Muscle of arm (tissue), 12 donors: ENCODE measurements around the gene GPR22. TPM values are rescaled to one million over a fixed set of nuclear protein-coding genes. Genes with fewer than 3 reads are reported as not detected.

Experiments used
- DNase-seq: peaks from one replicate; pipeline ENCODE4 v3.0.0-alpha.2; 2013
- polyA plus RNA-seq, 12 donors: library from polyadenylated mRNA; unstranded; fragments of 120-200 nt; gene quantifications; one replicate each; pipeline ENCODE4 v1.2.1, GENCODE V29; 2013; ENCODE audit not compliant: insufficient read length in 12 of 12

The GPR22 gene
- polyA plus RNA-seq, 12 donors: 0.07 to 0.29 (median 0.15) TPM; not detected in 5

DNA sequence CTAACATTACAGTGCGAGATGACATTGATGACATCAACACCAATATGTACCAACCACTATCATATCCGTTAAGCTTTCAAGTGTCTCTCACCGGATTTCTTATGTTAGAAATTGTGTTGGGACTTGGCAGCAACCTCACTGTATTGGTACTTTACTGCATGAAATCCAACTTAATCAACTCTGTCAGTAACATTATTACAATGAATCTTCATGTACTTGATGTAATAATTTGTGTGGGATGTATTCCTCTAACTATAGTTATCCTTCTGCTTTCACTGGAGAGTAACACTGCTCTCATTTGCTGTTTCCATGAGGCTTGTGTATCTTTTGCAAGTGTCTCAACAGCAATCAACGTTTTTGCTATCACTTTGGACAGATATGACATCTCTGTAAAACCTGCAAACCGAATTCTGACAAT lies 4.3 kb downstream of the GPR22 start:
- no peak for DNase-seq

DNA sequence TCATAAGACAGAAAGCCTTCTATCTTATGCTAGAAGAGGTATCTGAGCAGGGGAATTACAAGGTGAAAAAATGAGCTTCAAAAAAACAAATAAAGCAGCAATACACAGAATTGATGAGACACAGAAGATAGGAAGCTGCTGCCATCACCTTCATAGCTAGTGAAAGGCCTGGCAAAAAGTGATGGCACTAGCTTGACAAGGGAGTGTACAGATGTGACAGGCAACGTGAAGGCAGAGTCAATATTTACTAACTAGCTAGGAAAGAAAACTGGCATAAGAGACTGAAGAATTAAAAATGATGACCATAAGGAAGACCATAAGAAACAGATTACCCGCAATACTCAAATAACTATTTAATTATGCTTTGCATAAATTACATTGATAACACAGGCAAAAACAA lies 9.4 kb downstream of the GPR22 start:
- DNase-seq: no peak

DNA sequence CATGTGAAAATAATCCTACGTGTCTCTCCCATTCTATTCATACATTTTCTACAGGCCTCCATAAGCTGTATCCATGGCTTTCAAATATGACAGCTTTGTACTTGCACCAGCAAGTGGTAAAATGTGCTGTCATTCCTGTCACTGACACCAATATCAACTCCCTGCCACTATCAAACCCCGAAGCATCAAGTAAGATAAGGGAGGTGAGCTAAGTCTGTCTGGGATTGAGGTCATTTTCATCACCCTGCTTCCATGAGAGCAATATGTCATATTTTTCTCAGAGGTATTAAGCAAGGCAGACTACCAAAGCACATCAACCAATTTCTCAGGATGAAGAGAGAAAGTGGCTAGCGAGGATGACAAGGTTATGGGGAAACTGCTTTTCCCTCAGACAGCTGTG lies 11.1 kb downstream of the GPR22 start:
- DNase-seq: no peak

DNA sequence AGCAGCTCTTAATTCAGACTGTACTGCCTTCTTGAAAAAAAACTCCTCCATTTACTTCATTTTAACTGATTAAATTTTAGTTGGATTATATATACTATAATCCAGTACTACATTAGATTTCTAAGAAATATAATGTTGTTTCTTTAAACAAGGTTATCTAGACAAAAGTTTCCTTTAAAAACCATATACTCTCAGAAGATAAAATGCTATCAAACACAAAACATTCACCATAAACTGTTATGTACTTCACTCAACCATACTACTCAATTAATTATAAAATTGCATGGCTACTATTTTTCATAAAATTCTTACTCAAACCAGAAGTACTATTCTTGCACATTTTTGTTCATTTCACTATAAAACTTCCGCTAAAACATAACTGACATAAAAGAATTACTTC lies 12.7 kb downstream of the GPR22 start:
- DNase-seq: no peak

DNA sequence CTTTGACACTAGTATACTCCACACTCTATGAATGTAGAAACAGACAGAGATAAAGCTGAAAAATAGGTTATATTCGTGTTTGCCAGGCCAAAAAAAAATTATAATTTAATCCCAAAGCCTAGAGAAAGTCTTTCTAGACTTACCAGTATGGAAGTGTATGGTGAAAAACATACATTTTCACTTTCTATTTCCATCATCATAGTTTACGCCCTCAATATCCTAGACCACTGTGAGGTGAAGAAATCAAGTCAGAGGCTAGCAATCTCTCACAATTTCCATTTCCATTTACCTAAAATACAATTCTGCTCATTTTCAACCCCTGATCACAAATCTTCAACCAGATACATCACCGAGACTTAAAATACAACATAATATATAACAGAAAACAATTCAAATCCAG lies 16.2 kb downstream of the GPR22 start:
- no peak for DNase-seq

DNA sequence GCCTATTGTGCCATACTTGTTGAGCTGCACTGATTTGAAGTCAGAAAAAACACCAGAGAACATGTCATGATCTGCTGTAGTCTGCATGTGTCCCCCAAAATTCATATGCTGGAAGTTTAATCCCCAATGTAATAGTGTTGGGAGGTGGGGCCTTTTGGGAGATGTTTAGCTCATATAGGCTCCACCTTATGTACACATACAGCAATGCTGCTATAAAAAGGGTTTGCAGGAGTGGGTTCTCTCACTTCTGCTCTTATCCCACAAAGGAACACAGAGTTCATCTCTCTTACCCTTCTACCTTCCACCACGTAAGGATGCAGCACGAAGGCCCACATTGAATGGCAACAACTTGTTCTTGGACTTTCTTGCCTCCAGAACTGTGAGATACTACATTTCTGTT lies 23.0 kb downstream of the GPR22 start:
- no peak for DNase-seq

DNA sequence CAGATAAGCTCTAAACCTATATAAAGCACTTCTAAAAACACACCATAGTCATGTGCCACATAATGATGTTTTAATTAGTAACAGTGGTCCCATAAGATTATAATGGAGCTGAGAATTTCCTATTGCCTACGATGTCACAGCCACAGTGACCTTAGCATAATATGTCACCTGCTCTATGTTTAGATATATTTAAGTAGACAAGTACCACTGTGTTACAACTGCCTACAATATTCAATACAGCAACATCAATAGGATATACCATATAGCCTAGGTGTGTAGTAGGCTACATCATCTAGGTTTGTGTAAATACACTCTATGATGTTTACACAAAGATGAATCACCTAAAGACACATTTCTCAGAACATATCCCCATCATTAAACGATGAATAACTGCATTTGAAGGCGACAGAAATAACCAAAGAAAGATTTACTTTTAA lies 24.5 kb downstream of the GPR22 start:
- DNase-seq: no peak

DNA sequence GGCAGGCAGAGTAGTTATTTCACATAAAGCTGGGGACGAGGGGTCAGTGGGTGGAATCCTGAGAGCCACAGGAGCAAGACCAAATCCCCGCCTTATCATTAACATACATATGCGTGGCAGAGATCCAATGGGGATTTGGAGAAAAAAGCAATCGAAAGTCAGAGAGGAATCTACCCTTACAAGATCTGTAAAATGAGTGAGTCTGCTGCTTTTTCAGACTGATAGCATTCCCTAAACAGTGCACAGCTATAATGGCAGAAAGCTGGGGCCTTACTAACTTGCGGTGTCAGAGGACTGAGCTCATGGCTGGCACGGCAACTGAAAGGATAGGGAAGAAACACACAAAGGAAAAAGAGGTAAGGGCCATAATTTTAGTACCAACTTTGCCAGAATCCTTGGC lies 25.0 kb downstream of the GPR22 start:
- DNase-seq: no peak

DNA sequence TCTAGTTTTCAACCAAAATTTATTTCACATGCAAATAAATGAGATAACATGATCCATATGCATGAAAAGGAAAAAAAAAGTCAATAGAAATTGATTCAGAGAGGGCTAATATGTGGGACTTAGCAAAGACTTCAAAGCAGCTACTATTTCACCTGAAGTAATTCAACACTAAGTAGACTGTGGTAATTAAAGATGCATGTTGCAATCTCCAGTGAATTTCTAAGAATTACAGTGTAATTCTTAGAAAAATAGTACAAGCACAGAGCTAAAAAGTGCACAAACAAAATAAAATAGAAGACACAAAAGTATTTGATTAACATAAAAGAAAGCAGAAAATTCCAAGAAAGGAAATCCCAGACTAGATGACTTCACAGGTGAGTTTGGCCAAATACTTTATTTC lies 25.7 kb downstream of the GPR22 start:
- no peak for DNase-seq

DNA sequence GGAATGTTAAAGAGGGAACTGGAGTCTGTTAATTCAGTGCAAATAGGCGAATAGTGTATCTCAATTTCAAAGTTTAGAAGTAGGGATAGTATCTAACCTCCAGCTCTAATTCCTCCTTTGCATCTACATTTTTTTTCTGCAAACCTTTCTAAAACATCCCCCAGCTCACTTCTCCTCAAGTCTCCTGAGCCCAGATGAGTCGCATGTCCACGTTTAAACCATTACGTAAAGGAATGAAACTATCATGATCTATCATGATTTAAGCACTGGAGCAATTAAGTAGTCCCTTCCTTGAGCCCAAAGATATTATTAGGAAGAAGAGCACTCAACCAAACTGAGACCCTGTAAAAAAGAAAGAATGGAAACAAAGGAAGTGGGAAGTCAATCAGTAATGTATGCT lies 29.9 kb downstream of the GPR22 start:
- DNase-seq: no peak

DNA sequence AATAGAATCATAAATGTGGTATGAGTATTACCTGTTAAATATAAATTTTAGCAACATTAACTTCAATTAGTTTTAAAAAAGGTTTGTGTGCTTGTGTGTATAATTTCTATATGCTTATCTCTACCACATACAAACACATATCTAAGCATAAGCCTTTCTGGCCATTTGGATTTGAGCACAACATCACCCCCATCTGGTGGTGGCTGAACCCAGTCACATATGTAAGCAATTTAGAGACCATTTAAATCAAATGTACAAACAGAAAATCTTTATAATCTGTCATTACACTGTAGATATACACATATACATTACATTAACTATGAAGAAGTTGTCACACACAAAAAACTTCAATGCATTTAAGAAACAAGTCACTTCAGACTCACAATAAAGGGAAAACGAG lies 31.7 kb downstream of the GPR22 start:
- DNase-seq: no peak

DNA sequence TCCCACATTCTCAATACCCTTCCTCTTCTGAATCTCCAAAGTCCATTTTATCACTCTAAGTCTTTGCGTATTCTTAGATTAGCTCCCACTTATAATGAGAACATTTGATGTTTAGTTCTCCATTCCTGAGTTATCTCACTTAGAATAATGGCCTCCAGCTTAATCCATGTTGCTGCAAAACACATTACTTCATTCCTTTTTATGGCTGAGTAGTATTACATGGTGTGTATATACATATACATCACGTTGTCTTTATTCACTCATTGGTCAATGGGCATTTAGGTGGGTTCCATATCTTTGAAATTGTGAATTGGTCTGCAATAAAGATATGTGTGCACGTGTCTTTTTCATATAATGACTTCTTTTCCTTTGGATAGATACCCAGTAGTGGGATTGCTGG lies 32.3 kb downstream of the GPR22 start:
- no peak for DNase-seq

DNA sequence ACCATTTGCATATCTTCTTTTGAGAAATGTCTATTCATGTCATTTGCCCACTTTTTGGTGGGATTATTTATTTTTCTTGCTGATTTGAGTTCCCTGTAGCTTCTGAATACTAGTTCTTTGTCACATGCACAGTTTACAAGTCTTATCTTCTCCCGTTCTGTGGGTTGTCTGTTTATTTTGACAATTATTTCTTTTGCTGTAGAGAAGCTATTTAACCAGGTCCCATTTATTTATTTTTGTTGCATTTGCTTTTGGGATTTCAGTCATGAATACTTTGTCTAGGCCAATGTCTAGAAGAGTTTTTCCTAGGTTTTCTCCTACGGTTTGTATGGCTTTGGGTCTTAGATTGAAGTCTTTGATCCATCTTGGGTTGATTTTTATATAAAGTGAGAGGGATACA lies 32.9 kb downstream of the GPR22 start:
- DNase-seq: no peak

DNA sequence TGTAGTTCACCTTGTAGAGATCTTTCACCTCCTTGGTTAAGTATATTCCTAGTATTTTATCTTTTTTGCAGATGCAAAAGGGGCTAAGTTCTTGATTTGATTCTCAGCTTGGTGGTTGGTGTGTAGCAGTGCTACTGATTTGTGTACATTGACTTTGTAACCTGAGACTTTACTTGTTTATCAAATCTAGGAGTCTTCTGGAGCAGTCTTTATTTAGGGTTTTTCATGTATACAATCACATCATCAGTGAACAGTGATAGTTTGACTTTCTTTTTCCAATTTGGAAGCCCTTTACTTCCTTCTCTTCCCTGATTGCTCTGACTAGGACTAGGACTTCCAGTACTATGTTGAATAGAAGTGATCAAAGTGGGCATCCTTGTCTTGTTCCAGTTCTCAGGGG lies 33.8 kb downstream of the GPR22 start:
- no peak for DNase-seq

DNA sequence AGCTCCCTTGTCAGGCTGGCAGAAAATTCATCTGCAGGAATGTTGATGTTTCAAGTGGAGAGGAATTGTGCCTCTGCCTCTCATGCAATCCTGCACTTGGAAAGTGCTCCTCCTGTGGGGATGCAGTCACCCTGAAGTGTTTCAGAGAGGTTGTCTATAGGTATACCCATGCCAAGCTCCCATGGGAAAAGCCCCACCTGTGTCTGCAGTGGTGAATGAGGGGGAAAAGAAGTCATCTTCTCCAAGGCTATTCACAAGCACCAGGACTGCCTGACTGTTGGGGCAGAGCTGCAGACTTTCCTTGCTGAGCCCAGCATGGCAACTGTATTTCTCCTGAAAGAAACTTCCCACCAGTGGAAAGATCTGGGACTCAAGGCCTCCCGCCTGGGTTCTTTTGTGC lies 35.5 kb downstream of the GPR22 start:
- DNase-seq: no peak

DNA sequence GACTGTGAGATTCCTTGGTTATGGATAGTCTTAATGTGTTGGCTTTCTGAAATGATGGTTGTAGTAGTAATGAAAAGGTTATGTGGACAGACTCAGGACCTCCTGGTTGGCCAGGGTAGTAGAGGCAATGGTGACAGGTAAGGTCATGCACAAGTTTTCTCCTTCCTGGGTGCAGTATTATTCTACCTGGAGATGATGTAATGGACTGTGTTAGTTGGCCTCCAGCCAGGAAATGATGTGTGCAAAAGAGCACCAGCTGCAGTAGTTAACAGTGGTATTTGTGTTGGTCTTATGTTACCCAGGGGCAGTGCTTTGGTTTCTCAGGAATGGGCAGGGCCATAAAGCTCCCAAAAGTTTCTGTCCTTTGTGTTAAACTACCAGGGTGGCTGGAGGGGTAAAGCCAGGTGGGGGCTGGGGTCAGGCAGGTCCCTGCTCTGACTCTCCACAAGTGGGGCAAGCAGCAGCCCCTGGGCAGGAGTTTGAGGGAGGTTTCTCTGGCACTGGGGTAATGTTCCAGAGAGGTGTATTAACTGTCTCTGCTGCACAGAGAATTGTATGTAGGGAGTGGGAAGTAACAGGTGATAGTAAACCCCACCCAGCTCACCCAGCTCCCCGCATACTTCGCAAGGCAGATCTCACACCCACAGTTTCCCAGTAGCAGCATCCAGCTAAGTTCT lies 36.3 kb downstream of the GPR22 start:
- DNase-seq: no peak

DNA sequence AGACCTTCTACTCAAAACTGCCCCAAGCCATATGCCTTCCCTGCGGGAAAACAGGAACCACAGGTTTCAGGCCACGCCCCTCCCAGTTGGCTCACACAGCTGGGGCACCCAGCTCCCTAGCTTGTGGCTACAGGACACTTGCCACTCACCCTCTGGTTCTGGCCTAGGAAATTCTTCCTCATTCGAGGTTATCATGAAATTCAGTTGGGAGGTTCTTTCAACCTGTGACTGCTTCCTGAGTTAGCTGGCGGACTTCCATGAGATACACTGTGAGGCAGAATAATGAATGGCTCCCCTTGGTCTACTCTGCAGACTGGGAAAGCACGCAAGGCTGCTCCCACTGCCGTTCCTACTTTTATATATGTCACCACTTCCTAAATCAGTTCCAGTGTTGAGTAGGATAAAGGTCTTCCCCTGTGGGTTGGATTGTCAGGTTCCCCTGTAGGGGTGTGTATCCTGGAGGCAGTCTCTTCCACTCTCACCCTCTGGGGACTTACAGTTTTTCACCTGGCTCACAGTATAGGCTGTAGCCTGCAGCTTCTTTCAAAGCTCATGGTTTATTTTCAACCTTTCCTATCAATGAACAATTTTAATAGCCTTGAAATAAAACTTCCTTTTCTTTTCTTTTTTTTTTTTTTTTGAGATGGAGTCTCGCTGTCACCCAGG lies 37.0 kb downstream of the GPR22 start:
- no peak for DNase-seq

Other genes with a start within 250 kb of the GPR22 start
- gene COG5, start 93.9 kb downstream of the GPR22 start, polyA plus RNA-seq: 10 to 100 TPM in 11 of 12 donors, not detected in 1; 15.3 to 38.3 (median 30.3) TPM
- gene DUS4L, start 93.9 kb downstream of the GPR22 start, polyA plus RNA-seq: 10 to 100 TPM in 5 of 12 donors, 1 to 10 TPM in 6, not detected in 1; 5.9 to 23.5 (median 8.7) TPM
- 10 to 100 TPM in 11 of 12 donors, not detected in 1; 45.1 to 67.9 (median 59.3) TPM for gene BCAP29, start 110.2 kb downstream of the GPR22 start, polyA plus RNA-seq
- gene SLC26A4, start 190.8 kb downstream of the GPR22 start, polyA plus RNA-seq: 1 to 10 TPM in 4 of 12 donors, under 1 TPM in 6, not detected in 2; 0.50 to 1.6 (median 0.96) TPM